GM21576 (cell line): Measurements from ENCODE around the gene CCDC107.

Experiments used
- ATAC-seq: cut with Tn5 transposase; IDR thresholded peaks from one replicate; pipeline ENCODE4 v1.9.1; 2021; ENCODE audit warnings: mild to moderate bottlenecking, moderate library complexity; ENCODE audit not compliant: unreplicated experiment

Gene CCDC107

GRCh38 chr9:35700031-35700430, 41.9 kb downstream of the CCDC107 start:
- ATAC-seq = no peak

- no peak for ATAC-seq
These were observed 42.9 kb downstream of the CCDC107 start for GRCh38 chr9:35700942-35701341.

- no peak for ATAC-seq
These were observed 44.6 kb downstream of the CCDC107 start for GRCh38 chr9:35702696-35703095.

GRCh38 chr9:35703906-35704672, 46.0 kb downstream of the CCDC107 start:
- ATAC-seq = no peak

- no peak for ATAC-seq
These were observed 47.3 kb downstream of the CCDC107 start for GRCh38 chr9:35705372-35705771.

- no peak for ATAC-seq
These were observed 47.8 kb downstream of the CCDC107 start for GRCh38 chr9:35705836-35706430.

- no peak for ATAC-seq
These were observed 48.9 kb downstream of the CCDC107 start for GRCh38 chr9:35706951-35707350.

GRCh38 chr9:35708146-35708545, 50.1 kb downstream of the CCDC107 start:
- ATAC-seq = no peak

- no peak for ATAC-seq
These were observed 52.9 kb downstream of the CCDC107 start for GRCh38 chr9:35710818-35711500.
